Brain microvascular endothelial cell (primary cell): ENCODE measurements around the gene STK11.

ENCODE experiments used
- DNase-seq: peaks from one replicate; pipeline ENCODE4 v3.0.0-alpha.2; 2020
- H3K27ac ChIP-seq: fragments of 250-450 bp; sonication (Bioruptor Pico); 2 replicates; pipeline ENCODE4 v1.5.1; 2020; ENCODE audit warnings: mild to moderate bottlenecking, moderate library complexity
- H3K27me3 ChIP-seq: fragments of 250-450 bp; sonication (Bioruptor Pico); replicated peaks from 2 replicates; pipeline ENCODE4 v1.5.1; 2020; ENCODE audit warnings: mild to moderate bottlenecking
- H3K36me3 ChIP-seq: fragments of 250-450 bp; sonication (Bioruptor Pico); replicated peaks from 2 replicates; pipeline ENCODE4 v1.5.1; 2020; ENCODE audit warnings: mild to moderate bottlenecking
- H3K4me3 ChIP-seq: 2 replicates; pipeline ENCODE4 v1.5.1; 2011; ENCODE audit warnings: low read depth, mild to moderate bottlenecking, control low read depth, low read length, moderate library complexity
- CTCF ChIP-seq: IDR thresholded peaks from 2 replicates; pipeline ENCODE4 v1.5.1; 2011; ENCODE audit warnings: low read depth, mild to moderate bottlenecking, moderate library complexity, low read length, control low read depth, inconsistent platforms; ENCODE audit errors: missing control alignments
- in situ Hi-C: cut with HindIII; loops from 2 replicates; pipeline ENCODE4 v1.10.0; 2017; ENCODE audit warnings: low sequenced_read_pairs, low pct_ligation_motif_present

Gene STK11

GRCh38 chr19:1159864-1160595 lies 45.5 kb upstream of the STK11 start:
- no peaks in the 10 kb centered on the region for H3K27me3 ChIP-seq
- no peaks in the 10 kb centered on the region for H3K36me3 ChIP-seq
- DNase-seq = no peak
- no peak for TF ChIP-seq CTCF
- H3K27ac ChIP-seq = no peak overlapping the region
- no peak overlapping the region for H3K4me3 ChIP-seq
- in situ Hi-C loops = no loop called here

GRCh38 chr19:1161716-1162115 lies 43.9 kb upstream of the STK11 start:
- Histone ChIP-seq H3K4me3 (no peak overlapping the region), H3K27me3 (no peaks in the 10 kb centered on the region), H3K27ac (no peak overlapping the region), H3K36me3 (peaks cover 2% of the 10 kb centered on the region)
- in situ Hi-C loops = no loop called here
- no peak for TF ChIP-seq CTCF
- DNase-seq = no peak

GRCh38 chr19:1162404-1163282 lies 42.9 kb upstream of the STK11 start:
- H3K27ac ChIP-seq = no peak overlapping the region
- H3K36me3 ChIP-seq = peaks cover 6% of the 10 kb centered on the region

GRCh38 chr19:1163283-1163933 lies 42.2 kb upstream of the STK11 start:
- H3K36me3 ChIP-seq = peaks cover 6% of the 10 kb centered on the region
- in situ Hi-C loops = no loop called here
- no peak for TF ChIP-seq CTCF
- H3K27ac ChIP-seq = no peak overlapping the region
- DNase-seq = no peak
- H3K4me3 ChIP-seq = no peak overlapping the region
- H3K27me3 ChIP-seq = no peaks in the 10 kb centered on the region

More at GRCh38 chr19:1162404-1163282, 42.9 kb upstream of the STK11 start:
- TF ChIP-seq CTCF = no peak
- Histone ChIP-seq H3K27me3 (no peaks in the 10 kb centered on the region), H3K4me3 (no peak overlapping the region)
- in situ Hi-C loops = no loop called here
- no peak for DNase-seq

- H3K4me3 ChIP-seq = no peak overlapping the region
- H3K36me3 ChIP-seq = peaks cover 6% of the 10 kb centered on the region
- TF ChIP-seq CTCF = no peak
- H3K27ac ChIP-seq = no peak overlapping the region
- no peaks in the 10 kb centered on the region for H3K27me3 ChIP-seq
- in situ Hi-C loops = no loop called here
- DNase-seq = no peak
Observed at GRCh38 chr19:1163934-1164683, 41.5 kb upstream of the STK11 start.
